ENCODE results near the gene TEKT2. TPM values are rescaled to one million over a fixed set of nuclear protein-coding genes. Genes with fewer than 3 reads are reported as not detected.

TEKT2 gene
- total RNA-seq, 1 experiment from 2014 or later, result 0.20 TPM

GRCh38 chr1:36062315-36062714 is 21.6 kb upstream of the TEKT2 start:
- Mint-ChIP-seq H3K4me3 (no peak overlapping the region), H3K4me1 (no peaks in the 10 kb centered on the region), H3K36me3 (ENCODE audit: insufficient read depth in 1 of 3, low read depth in 3 of 3) (no peaks in the 10 kb centered on the region; a peak in 1 of 7 replicates), H3K27me3 (ENCODE audit: low read depth) (no peaks in the 10 kb centered on the region), H3K9me3 (no peaks in the 10 kb centered on the region), H3K27ac (no peak overlapping the region)
- Histone ChIP-seq H3K23me2 (ENCODE audit: insufficient read length, low read depth, low read length, poor library complexity, severe bottlenecking) (no peaks in the 10 kb centered on the region), H3K4me2 (ENCODE audit: insufficient read depth, insufficient read length, low read length) (no peak overlapping the region), H2BK15ac (ENCODE audit: low read depth, low read length) (no peak overlapping the region), H4K20me1 (ENCODE audit: control insufficient read depth, insufficient read depth, insufficient read length) (no peaks in the 10 kb centered on the region), H3K14ac (ENCODE audit: insufficient read depth, low read length) (no peak overlapping the region), H3K18ac (ENCODE audit: insufficient read length, low read depth, low read length) (no peak overlapping the region), H3K9me3 (ENCODE audit: control insufficient read depth, low read depth, low read length) (no peaks in the 10 kb centered on the region), H2AFZ (ENCODE audit: low read length) (no peak overlapping the region), H3K4ac (ENCODE audit: low read depth, low read length) (no peak overlapping the region), H2BK120ac (ENCODE audit: low read depth, low read length, poor library complexity, severe bottlenecking) (no peak overlapping the region), H4K91ac (ENCODE audit: insufficient read length, low read depth, low read length) (no peak overlapping the region), H3K79me1 (ENCODE audit: insufficient read depth, low read depth, low read length, poor library complexity, severe bottlenecking) (no peaks in the 10 kb centered on the region), H2BK20ac (ENCODE audit: low read depth, low read length, poor library complexity, severe bottlenecking) (no peak overlapping the region), H3K9ac (ENCODE audit: extremely low read depth, insufficient read length, low read length) (no peak overlapping the region), H3K56ac (ENCODE audit: insufficient read length, low read depth, low read length) (no peak overlapping the region), H2BK12ac (ENCODE audit: insufficient read length, low read depth, low read length) (no peak overlapping the region), H4K8ac (replicated peaks; ENCODE audit: insufficient read length, low read depth, low read length) (no peak overlapping the region), H3T11ph (ENCODE audit: low read length) (no peak overlapping the region), H2BK5ac (ENCODE audit: insufficient read length, low read length) (no peak overlapping the region), H3K27ac (ENCODE audit: insufficient read length, low read depth, low read length) (no peak overlapping the region), H3K79me2 (ENCODE audit: insufficient read depth, low read length) (no peaks in the 10 kb centered on the region), H3K27me3 (ENCODE audit: insufficient read depth, low read length) (no peaks in the 10 kb centered on the region), H2AK5ac (ENCODE audit: insufficient read length, low read length) (no peak overlapping the region), H3K4me1 (ENCODE audit: insufficient read depth, low read length) (no peaks in the 10 kb centered on the region), H4K5ac (ENCODE audit: insufficient read length, low read depth, low read length) (no peak overlapping the region), H3K23ac (ENCODE audit: insufficient read length, low read depth, low read length) (no peak overlapping the region)
- DNase-seq, result no peak
- no CpG with 5 or more reads among the region's 1 CpG for WGBS (ENCODE audit: extremely low coverage, insufficient read length, low lambda C conversion rate)
- TF ChIP-seq CTCF (conservative IDR thresholded peaks at IDR 0.05), result no peak

Data from H9 (cell line).